Measurements from ENCODE around the gene ZNF142. TPM values are rescaled to one million over a fixed set of nuclear protein-coding genes. Genes with fewer than 3 reads are reported as not detected.
"Not testable (repeated sequence)": the region's sequence is repeated elsewhere in the genome, so short reads cannot be mapped to it uniquely, and the experiment has no call there.

The ZNF142 gene
- total and polyA plus RNA-seq, 10 donors = 2.9 to 33.0 (median 29.3) TPM

DNA sequence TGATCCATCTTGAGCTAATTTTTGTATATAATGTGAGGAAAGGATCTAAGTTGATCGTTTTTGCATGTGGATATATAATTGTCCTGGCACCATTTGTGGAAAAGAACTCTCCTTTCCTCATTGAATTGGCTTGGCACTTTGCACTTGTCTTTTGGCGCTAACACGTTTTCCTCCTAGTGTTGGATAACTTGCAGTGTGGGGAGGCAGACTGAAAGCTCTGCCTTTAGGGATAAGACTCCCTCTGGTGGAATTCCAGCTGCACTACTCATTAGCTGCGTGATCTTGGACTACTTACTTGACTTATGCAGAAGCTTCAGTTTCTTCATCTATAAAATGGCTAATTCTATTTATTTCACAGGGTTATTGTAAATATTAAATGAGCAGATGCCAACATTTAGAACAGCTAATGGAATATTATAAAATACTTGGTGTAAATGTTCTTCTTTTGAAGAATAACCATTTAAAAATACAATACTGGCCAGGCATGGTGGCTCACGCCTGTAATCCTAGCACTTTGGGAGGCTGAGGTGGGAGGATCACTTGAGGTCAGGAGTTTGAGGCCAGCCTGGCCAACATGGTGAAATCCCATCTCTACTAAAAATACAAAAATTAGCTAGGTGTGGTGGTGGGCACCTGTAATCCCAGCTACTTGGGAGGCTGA, 28.1 kb upstream of the ZNF142 start:
- H3K4me3 ChIP-seq; intact Hi-C loops (cut with DNase I; ENCODE audit: low total_unique reads); H3K27ac ChIP-seq; H3K9me3 ChIP-seq; DNase-seq; H3K4me1 ChIP-seq; H3K27me3 ChIP-seq (replicated peaks in 1 of 7): not testable (repeated sequence)
- H3K36me3 ChIP-seq = peaks cover 0 to 57% (median 23%) of the 10 kb centered on the region in 6 donors
- TF ChIP-seq, protein P1, sequence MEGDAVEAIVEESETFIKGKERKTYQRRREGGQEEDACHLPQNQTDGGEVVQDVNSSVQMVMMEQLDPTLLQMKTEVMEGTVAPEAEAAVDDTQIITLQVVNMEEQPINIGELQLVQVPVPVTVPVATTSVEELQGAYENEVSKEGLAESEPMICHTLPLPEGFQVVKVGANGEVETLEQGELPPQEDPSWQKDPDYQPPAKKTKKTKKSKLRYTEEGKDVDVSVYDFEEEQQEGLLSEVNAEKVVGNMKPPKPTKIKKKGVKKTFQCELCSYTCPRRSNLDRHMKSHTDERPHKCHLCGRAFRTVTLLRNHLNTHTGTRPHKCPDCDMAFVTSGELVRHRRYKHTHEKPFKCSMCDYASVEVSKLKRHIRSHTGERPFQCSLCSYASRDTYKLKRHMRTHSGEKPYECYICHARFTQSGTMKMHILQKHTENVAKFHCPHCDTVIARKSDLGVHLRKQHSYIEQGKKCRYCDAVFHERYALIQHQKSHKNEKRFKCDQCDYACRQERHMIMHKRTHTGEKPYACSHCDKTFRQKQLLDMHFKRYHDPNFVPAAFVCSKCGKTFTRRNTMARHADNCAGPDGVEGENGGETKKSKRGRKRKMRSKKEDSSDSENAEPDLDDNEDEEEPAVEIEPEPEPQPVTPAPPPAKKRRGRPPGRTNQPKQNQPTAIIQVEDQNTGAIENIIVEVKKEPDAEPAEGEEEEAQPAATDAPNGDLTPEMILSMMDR (IDR thresholded peaks at IDR 0.05 in 8 of 11, conservative IDR thresholded peaks at IDR 0.05 in 3 of 11) = peak; percentile 35 to 82 (median 61)
- WGBS, 5 donors = 30 to 36% (median 32%) methylated on average over 5 of the region's 5 CpGs

DNA sequence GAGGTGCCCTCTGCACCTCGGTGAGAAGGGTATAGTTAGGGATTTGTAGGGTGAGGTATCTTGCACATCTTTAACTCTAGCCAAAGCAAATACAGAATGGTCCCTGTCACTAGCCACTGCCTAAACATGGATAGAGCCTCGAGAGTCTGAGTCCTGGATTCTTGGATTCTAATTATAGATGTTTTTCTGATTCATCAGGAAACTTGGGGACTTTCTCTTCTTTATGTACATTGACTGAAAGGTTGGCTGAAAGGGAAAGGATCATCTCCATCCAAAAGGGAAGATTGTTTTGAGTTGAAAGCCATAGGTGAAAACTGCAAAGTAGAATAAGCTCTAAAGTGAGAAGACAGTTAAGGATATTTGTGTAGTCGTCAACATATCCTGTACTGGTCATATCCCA, 20.6 kb upstream of the ZNF142 start:
- no peak overlapping the region for H3K4me3 ChIP-seq
- H3K9me3 ChIP-seq = no peaks in the 10 kb centered on the region
- TF ChIP-seq, protein P1 (IDR thresholded peaks at IDR 0.05 in 8 of 11, conservative IDR thresholded peaks at IDR 0.05 in 3 of 11) = no peak
- no peak for TF ChIP-seq POLR2AphosphoS5 (IDR thresholded peaks at IDR 0.05)
- TF ChIP-seq POLR2A (IDR thresholded peaks at IDR 0.05) = no peak
- H3K36me3 ChIP-seq = peaks cover 0 to 79% (median 10%) of the 10 kb centered on the region in 6 donors
- 78 to 91% (median 84%) methylated on average over 3 of the region's 3 CpGs for WGBS, 5 donors
- no peaks in the 10 kb centered on the region for H3K27me3 ChIP-seq (replicated peaks in 1 of 7)
- H3K27ac ChIP-seq = no peak overlapping the region
- no peaks in the 10 kb centered on the region for H3K4me1 ChIP-seq
- intact Hi-C loops (cut with DNase I; ENCODE audit: low total_unique reads) = no loop called here
- DNase-seq = no peak

DNA sequence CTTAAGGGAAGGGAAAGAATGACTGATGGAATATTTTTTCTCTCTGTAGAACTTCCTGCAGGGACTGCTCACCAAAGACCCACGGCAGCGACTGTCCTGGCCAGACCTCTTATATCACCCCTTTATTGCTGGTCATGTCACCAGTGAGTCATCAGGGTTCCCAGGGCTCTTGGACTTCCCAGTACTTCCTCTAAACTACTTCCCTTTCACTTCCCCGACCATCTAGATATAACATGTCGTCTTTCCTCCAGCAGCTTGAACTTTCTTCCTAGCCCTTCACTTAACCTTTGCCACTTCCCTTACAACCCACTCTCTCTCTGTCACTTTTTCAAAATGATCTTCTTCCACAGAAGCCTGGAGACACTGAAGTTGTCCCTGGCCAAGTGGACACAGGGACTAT, 19.7 kb upstream of the ZNF142 start:
- WGBS, 5 donors = 41 to 62% (median 46%) methylated on average over 4 of the region's 4 CpGs

More for the DNA sequence above, 19.7 kb upstream of the ZNF142 start:
- TF ChIP-seq, protein P1 (IDR thresholded peaks at IDR 0.05 in 8 of 11, conservative IDR thresholded peaks at IDR 0.05 in 3 of 11) = no peak
- TF ChIP-seq POLR2AphosphoS5 (IDR thresholded peaks at IDR 0.05) (no peak), POLR2A (IDR thresholded peaks at IDR 0.05) (no peak)
- intact Hi-C loops (cut with DNase I; ENCODE audit: low total_unique reads) = no loop called here
- Histone ChIP-seq H3K27ac (no peak overlapping the region), H3K4me3 (no peak overlapping the region), H3K9me3 (no peaks in the 10 kb centered on the region), H3K27me3 (replicated peaks in 1 of 7) (no peaks in the 10 kb centered on the region), H3K4me1 (no peaks in the 10 kb centered on the region), H3K36me3 (peaks cover 0 to 76% (median 10%) of the 10 kb centered on the region in 6 donors)
- DNase-seq = no peak
